Left ventricle myocardium superior (tissue), 1 donor: Measurements from ENCODE around the gene CSNK2B. TPM values are rescaled to one million over a fixed set of nuclear protein-coding genes. Genes with fewer than 3 reads are reported as not detected.
A peak's percentile ranks its signal among the peaks of the same experiment; 100 is the strongest.

Experiments
- ATAC-seq: fragments of 200-7000 bp; cut with Tn5 transposase; one replicate; pipeline ENCODE4 v1.9.1; 2020; ENCODE audit warnings: mild to moderate bottlenecking, moderate library complexity
- DNase-seq: peaks from one replicate; pipeline ENCODE4 v3.0.0-alpha.2; 2020
- intact Hi-C: fragments of 100-400 bp; cut with micrococcal nuclease; formaldehyde crosslinking; loops from one replicate; pipeline ENCODE4 v1.11.0; 2022
- long read RNA-seq: library from polyadenylated mRNA; unstranded; transcript quantifications from one replicate; pipeline ENCODE4 v2.0.0, GENCODE V29; 2021
- total RNA-seq: library from RNA; stranded (reverse); fragmentation: NEBNext Ultra II Directional; extraction: Animal tissue kit (Norgen Biotek cat#: 25700); gene quantifications from one replicate; pipeline ENCODE4 v1.2.1, GENCODE V29; 2021
- donor health status: DM: no; HTN: yes; CAD: no; lungs with severe emphysema.

The CSNK2B gene
- 111 TPM for total RNA-seq
- long read RNA-seq, transcript CSNK2B-203 (7 exons, 948 nt), result major isoform, 43 of 52 reads
- long read RNA-seq, partial matches to known transcripts, result 9 of 52 reads
- long read RNA-seq, other reads (novel, unspliced or antisense), result 0 of 52 reads

- ATAC-seq (peak; percentile 90), DNase-seq (peak; percentile 99)
- intact Hi-C loops, result no loop called here
Observed at GRCh38 chr6:31665501-31666336, at the start of gene CSNK2B. Gene CSNK2B, plus strand, starts transcription at chr6:31666080. Its CDS starts 752 bp downstream, at chr6:31666832.

GRCh38 chr6:31617010-31617409, 48.9 kb upstream of the CSNK2B start:
- DNase-seq (no peak), ATAC-seq (no peak)
- intact Hi-C loops, result no loop called here

DNA sequence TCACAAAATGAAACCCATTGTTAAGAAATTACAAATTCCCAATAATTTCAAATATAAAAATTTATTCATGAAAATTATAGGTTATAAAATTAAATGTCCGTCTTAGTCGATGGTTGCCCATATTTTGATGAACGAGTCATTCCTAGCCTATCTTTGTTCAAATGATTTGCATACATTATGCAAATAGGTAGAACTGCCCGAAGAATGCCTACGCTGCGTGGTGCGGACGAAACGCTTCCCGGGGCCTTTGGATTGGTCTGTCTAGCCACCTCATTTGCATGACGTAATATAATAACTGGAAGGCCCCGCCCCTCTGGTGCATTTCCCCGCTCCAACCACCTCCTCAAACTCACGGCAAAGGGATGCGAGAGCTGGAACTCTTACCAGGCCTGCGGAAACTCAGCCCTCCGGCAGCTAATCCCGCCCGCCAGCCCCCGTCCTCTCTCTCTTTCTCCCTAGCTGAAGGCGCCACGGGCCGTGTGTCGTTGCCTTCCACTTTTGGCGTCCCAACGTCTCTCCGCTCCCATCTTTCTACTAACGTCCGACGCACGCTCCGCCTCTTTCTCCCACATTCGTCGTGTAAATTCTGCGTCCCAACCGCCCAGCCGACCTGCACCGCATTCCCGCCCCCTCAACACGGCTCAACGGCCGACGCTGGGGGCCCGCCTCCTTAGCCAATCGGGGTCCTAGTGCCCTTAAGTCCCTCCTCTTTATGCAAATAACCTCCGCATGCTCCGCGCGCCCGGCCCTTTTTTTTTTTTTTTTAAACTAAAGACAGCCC, 45.9 kb upstream of the CSNK2B start:
- peak; percentile 93 for ATAC-seq
- intact Hi-C loops, result no loop called here

DNA sequence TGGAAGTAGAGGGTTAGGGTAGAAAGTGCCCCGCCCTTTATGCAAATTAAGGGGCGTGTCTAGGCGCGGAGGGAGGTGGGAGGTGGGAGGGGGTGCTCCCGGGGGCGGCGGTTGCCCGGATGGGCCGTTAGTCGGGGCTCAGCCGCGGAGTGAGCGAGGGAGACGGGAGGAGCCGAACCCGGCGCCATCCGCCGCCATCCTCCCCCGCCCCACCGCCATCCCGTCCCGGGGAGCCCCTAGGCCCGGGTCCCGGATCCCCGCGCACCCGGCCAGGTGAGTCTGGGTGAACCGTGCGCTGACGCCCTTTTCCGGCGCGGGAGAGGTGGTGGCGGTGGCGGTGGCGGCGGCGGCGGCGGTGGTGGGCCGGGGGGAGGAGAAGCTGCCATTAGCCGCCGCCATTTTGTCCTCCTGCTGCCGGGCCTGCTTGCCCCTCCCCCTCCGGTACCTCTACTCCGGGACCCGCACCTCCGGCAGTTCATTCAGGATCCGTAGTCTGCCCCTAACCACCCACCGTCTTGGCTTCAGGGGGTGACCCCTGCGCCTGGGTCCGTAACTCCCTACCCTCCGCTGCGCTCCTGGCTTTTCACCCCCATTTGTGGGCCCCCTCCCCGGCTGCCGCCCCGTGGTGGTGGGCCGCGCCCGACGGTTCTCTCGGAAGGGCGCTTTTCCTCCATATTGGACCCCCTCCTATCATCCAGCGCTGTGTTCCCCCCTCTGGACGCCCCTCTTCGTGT, 45.1 kb upstream of the CSNK2B start, which contains the start of gene PRRC2A:
TSS of gene PRRC2A (plus strand) at position 130 of the 734 bp plus-strand sequence. CDS start 2,075 bp downstream, outside the sequence.
- intact Hi-C loops, result no loop called here
- DNase-seq (no peak), ATAC-seq (peak; percentile 91)

More for the DNA sequence above, 45.9 kb upstream of the CSNK2B start:
- DNase-seq, result peak; percentile 98

GRCh38 chr6:31621320-31621939, 44.5 kb upstream of the CSNK2B start:
- intact Hi-C loops, result no loop called here
- ATAC-seq (no peak), DNase-seq (no peak)

DNA sequence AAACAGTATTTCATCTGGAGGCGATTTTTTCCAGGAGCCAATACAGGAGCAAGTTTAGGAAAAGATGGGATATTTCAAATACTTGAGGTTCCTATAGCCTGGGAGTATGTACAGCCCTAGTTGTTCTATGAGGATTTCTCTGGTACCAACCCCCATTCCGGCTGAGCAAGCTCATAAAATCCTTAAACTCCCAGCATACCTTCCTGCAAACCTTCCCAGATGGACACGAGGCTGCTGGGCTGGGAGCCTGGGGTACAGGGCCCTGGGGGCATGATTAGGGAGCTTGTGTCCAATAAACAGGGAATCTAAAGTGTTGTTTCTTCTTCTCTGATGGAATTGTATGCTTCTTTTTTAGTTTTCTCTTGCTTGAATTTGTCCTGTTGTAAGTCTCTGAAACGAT, 43.9 kb upstream of the CSNK2B start:
- DNase-seq, result no peak
- no peak for ATAC-seq
- intact Hi-C loops, result no loop called here

- intact Hi-C loops, result no loop called here
- no peak for ATAC-seq
- peak; percentile 48 for DNase-seq
Observed at GRCh38 chr6:31622684-31623091, 43.2 kb upstream of the CSNK2B start.

- ATAC-seq (no peak), DNase-seq (no peak)
- intact Hi-C loops, result no loop called here
Observed at GRCh38 chr6:31624070-31624469, 41.8 kb upstream of the CSNK2B start.

GRCh38 chr6:31626952-31627351, 38.9 kb upstream of the CSNK2B start:
- DNase-seq (no peak), ATAC-seq (no peak)
- intact Hi-C loops, result no loop called here

GRCh38 chr6:31627690-31628287, 38.1 kb upstream of the CSNK2B start:
- no peak for ATAC-seq

DNA sequence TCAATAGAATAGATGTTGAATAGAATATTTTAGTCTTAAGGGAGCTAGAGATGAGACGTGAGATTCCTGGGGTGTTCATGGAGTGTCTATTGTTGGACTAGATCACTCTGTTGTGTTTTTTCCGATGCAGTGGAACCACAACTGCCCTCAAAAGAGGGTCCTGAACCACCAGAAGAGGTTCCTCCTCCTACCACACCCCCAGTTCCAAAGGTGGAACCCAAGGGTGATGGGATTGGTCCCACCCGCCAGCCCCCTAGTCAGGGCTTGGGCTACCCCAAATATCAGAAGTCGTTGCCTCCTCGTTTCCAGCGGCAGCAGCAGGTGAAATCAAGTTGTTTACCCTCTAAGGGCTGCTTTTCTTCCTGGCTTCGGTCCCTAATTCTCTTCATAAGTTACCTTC, 36.9 kb upstream of the CSNK2B start:
- intact Hi-C loops, result no loop called here
- no peak for DNase-seq

More at GRCh38 chr6:31627690-31628287, 38.1 kb upstream of the CSNK2B start:
- DNase-seq, result no peak
- intact Hi-C loops, result no loop called here

DNA sequence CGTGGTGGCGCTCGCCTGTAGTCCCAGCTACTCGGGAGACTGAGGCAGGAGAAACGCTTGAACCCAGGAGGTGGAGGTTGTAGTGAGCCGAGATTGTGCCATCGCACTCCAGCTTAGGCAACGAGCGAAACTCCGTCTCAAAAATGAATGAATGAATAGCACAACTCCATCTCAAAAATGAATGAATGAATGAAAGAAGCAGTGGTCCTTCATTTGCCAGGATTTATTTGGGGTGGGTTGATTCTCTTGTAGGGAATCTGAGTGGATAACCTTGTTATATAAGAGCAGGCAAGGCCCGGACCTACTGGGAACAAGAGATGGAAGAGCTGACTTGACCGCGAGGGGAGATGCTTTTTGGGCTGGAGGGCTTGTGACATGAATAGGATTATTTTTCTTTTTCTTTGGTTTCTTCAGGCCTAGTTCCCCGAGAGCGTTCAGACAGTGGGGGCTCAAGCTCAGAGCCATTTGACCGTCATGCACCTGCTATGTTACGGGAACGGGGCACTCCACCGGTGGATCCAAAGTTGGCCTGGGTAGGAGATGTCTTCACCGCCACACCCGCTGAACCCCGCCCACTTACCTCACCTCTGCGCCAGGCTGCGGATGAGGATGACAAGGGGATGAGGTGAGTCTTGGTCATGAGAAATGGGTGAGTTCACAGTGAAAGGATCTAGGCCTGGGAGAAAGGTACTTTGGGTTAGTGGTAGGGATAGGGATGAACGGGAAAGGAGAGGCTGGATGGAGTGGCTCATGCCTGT, 35.5 kb upstream of the CSNK2B start:
- intact Hi-C loops, result no loop called here
- DNase-seq (no peak), ATAC-seq (no peak)

More for the DNA sequence above, 36.9 kb upstream of the CSNK2B start:
- no peak for ATAC-seq

GRCh38 chr6:31631209-31631608, 34.7 kb upstream of the CSNK2B start:
- no peak for DNase-seq
- intact Hi-C loops, result no loop called here
- ATAC-seq, result peak; percentile 5

GRCh38 chr6:31631681-31632278, 34.1 kb upstream of the CSNK2B start:
- no peak for DNase-seq
- intact Hi-C loops, result no loop called here
- ATAC-seq, result peak; percentile 20

DNA sequence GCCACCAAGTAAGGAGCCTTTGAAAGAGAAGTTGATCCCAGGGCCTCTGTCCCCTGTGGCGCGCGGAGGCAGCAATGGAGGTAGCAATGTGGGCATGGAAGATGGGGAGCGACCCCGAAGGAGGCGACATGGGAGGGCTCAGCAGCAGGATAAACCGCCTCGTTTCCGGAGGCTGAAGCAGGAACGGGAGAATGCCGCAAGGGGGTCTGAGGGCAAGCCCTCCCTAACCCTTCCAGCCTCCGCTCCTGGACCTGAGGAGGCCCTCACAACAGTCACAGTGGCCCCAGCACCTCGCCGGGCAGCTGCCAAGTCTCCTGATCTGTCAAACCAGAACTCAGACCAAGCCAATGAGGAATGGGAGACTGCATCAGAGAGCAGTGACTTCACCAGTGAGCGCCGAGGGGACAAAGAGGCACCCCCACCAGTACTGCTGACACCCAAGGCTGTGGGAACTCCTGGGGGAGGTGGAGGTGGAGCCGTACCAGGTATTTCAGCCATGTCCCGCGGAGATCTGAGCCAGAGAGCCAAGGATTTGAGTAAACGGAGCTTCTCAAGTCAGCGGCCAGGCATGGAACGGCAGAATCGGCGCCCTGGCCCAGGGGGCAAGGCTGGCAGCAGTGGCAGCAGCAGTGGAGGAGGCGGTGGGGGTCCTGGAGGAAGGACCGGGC, 33.5 kb upstream of the CSNK2B start:
- DNase-seq, result no peak
- intact Hi-C loops, result no loop called here
- ATAC-seq, result peak; percentile 3

GRCh38 chr6:31633447-31633846, 32.4 kb upstream of the CSNK2B start:
- intact Hi-C loops, result no loop called here
- ATAC-seq (no peak), DNase-seq (no peak)

GRCh38 chr6:31634131-31634530, 31.7 kb upstream of the CSNK2B start:
- no peak for ATAC-seq
- intact Hi-C loops, result no loop called here
- DNase-seq, result no peak
